ENCODE measurements around the gene WSCD1.

The WSCD1 gene

DNA sequence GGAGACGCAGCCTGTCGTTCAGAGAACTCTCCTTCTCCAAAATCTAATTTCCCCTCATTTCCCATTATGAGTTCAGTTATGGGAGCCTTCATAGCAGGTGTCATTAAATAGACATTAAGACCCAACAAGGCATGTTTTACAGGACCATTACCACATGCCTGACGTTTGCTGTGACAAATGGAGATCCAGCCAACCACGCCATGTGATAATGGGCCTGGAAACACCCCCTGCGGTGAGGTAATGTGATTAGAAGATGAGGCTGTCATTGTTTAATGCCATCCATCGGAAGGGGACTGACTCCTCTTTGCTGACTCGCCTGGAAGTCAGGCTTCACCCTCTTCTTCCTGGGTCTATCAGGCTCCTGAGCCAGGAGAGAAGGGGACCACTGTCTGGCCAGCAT lies 76.9 kb downstream of the WSCD1 start:
- in situ Hi-C loops (cut with MboI; ENCODE audit: low sequenced_read_pairs), result no loop called here

DNA sequence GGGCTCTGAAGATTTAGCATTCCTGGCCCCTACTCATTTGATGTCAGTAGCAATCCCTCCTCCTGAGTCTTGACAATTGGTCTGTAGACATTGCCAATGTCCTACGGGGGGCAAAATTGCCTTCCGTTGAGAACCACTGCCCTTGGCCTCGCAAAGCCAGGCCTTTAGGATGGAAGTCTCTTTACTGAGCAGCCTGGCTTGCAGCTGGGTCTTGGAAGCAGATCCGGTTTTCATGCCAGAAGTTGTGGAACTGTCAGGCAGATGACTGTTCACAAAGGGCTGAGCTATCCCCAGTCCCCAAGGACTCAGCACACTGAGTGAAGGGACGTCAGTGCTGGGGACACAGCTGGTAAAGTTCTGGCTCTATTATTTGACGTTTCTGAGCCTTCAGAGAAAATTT lies 83.2 kb downstream of the WSCD1 start:
- in situ Hi-C loops (cut with MboI; ENCODE audit: low sequenced_read_pairs), result no loop called here

DNA sequence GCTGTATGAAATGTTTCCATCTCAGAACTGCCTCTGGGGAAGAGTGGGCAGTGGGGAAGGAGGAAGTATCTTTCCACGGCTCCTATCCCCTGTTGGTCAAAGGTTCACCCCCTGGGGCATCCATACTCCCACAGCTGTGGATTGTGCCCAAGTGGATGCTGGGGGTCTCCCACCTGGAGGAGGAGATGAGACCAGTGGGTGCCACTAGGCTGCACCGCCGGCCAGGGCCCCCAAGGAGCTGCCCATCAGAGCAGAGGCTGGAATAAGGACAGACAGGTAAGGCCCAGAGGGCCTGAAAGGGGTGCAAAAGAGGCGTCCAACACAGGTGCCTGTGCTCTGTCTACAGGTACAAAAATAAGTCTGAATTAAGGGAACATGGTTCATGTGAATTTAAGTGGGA lies 87.5 kb downstream of the WSCD1 start:
- in situ Hi-C loops (cut with MboI; ENCODE audit: low sequenced_read_pairs), result no loop called here

DNA sequence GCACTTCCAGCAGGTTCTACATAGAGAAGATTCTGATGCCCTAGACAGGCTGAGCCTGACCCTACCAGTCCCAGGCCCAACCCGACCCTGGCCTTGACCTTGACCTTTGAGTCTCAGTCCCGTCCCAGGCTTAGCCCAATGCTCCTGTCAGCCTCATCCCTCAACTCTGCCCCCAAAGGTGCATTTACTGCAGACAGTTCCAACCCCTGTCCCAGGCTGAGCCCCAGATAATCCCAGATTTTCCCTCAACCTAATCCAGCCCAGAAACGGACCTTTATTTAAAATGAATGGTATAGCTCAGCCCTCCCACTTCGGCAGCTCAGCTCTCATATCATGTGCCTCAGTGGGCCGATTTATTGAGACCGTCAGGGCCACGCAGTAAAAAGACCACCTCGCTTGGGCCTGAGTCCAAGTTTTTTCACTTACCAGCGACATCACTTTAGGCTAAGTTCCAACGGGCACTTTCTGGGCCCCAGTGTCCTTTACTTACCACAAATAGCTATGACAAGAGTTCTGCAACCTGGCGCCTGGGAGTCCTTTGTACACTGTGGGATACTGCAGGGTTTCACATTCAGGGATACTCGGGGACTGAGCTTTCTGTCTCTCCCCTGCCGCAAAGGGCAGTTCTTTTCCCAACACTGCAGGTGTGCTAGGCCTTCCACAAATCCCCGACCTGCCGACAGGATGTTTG lies 89.5 kb downstream of the WSCD1 start:
- in situ Hi-C loops (cut with MboI; ENCODE audit: low sequenced_read_pairs), result no loop called here

DNA sequence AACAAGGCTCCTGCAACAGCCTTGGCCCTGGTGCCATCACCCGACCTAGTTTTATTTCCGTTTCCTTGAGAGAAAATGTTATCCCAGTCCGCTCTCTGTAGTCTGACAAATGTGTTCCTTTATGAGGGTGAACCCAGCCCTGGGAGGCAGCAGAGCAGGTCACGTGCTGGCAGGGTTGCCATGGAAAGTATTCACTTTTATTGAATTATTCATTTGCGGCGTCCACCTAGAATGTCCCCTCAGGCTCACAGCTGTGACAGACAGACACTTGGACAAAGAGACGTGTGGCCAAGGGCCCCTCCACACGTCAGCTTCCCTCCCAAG lies 90.0 kb downstream of the WSCD1 start:
- in situ Hi-C loops (cut with MboI; ENCODE audit: low sequenced_read_pairs), result no loop called here

DNA sequence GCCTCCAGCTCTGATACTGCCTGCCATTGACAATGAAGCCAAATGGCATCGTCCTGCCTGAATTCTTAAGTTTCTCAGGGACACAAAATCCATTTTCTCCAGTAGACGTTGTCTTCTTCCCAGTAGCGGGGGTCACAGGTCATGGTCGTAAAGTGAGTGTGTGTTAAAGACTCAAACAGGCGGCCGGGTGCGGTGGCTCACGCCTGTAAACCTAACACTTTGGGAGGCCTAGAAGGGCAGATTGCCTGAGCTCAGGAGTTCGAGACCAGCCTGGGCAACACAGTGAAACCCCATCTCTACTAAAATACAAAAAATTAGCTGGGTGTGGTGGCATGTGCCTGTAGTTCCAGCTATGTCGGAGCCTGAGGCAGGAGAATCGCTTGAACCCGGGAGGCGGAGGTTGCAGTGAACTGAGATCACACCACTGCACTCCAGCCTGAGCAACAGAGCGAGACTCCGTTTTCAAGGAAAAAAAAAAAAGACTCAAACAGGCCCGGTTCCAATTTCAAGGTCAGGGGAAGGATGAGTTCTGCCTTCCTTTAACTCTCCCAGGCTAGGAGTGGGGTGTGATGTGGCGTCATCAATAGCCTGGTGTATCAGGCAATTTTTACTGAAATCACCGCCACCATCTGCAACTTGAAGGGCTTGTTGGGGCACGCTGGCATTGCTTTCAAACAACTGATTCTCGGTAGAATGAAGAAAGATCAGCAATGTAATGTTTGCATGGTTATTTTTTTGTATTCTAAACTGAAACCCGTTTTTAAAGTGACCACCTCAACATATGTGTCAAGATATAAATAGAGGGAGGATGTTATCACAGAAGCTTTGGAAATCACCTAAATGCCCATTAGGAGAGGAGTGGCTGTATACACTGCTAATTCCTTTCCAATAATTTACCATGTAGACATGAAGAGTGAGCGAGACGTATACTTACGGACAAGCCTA lies 91.0 kb downstream of the WSCD1 start:
- in situ Hi-C loops (cut with MboI; ENCODE audit: low sequenced_read_pairs), result no loop called here

DNA sequence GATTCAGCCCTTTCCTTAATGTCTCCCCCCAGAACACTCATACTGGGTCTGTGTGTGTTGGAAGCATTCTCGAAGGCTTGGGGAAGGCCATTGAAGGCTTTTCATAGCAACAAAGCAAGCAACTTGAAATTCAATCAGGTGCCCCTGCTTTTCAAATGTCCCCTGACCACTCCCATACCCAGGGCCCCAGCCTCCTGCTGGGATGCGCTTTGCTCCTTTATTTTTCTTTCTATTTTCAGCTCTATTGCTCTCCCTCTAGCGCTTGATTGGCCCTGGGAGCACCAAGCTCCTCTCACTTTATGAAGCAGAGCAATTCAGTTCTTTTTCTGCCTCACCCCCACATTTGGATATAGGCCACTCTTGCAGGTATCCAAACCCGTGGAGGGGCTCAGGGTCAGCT lies 92.0 kb downstream of the WSCD1 start:
- in situ Hi-C loops (cut with MboI; ENCODE audit: low sequenced_read_pairs), result no loop called here

DNA sequence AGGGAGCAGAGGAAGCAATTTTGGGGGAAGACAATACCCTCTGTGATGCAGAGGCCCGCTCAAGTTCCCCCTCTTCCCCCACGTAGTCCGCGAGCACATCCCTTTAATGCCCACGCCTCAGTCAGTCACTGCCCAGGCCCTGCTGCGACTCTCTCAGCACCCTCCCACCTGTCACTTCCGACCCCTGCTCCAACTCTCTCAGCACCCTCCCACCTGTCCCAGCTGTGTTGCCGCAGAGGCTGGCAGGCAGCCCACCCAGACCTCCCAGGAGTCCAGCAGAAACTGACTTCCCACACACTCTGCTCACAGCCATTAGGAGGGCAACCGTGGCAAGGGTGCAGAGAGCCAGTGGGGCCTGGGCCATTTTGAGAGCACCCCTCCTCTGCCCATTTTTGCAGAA lies 92.7 kb downstream of the WSCD1 start:
- in situ Hi-C loops (cut with MboI; ENCODE audit: low sequenced_read_pairs), result no loop called here

DNA sequence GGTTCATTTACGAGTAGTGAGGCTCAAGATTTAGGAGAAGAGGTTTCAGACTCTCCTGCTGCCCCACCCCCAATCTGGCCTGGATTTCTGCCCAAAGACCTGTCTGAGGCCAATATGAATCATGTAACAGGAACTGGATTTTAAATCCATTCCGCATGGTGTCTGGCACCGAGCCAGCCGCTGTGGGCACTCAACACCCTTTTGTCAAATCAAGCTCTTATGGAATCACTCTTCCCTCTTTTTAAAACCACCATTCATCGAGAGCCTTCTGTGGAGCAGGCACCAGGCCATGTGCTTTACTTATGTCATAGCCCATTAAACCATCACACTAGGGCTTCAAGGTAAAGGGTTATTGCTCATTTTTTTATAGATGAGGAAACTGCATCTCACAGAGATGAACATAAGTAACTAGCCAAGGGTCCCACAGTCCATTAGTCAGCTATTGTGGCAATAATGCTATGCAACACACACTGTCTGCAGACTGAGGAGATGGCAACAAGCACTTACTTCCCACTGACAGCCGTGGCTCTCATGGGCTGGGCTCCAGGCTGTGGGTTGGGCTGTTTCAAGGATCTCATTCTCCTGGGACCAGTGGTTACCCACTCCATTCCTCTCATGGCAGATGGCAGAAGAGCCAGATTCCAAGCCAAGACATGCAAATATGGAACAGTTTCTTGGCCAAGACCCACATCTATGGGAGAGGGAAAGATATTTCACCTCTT lies 93.6 kb downstream of the WSCD1 start:
- in situ Hi-C loops (cut with MboI; ENCODE audit: low sequenced_read_pairs), result no loop called here

DNA sequence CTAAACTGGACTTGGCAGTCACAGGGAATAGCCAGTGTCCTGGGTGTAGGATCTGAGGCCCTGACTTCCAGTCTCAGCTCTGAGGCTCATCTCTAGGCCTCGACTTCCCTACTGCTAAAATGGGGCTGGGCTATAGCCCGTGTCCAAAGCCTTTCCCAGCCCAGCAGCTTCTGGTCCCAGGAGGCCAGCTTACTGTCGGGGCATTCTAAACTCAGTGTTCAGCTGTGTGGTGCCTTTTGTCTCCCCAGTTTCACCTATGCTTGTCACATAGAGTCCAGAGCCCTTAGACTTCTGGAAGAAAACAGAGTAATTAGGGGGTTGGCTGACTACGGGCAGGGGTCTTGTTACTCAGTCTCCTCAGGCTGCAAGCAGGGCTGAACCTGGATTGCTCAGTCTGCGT lies 94.8 kb downstream of the WSCD1 start:
- in situ Hi-C loops (cut with MboI; ENCODE audit: low sequenced_read_pairs), result no loop called here

DNA sequence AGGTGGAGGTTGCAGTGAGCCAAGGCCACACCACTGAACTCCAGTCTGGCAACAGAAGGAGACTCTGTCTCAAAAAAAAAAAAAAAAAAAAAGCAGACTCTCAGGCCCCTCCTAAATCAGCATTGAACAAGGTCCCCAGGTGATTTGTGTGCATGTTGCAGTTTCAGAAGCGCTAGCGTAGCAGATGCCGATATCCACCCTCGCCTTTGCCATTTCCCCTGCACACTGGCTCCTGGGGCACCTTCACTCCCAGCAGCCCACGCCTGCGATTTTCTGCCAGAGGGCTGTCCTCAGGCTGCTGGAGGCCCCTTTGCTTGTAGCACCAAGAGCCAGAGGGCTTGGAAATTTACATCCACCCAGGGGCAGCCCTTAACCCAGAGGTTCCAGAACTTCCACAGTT lies 95.6 kb downstream of the WSCD1 start:
- in situ Hi-C loops (cut with MboI; ENCODE audit: low sequenced_read_pairs), result no loop called here

DNA sequence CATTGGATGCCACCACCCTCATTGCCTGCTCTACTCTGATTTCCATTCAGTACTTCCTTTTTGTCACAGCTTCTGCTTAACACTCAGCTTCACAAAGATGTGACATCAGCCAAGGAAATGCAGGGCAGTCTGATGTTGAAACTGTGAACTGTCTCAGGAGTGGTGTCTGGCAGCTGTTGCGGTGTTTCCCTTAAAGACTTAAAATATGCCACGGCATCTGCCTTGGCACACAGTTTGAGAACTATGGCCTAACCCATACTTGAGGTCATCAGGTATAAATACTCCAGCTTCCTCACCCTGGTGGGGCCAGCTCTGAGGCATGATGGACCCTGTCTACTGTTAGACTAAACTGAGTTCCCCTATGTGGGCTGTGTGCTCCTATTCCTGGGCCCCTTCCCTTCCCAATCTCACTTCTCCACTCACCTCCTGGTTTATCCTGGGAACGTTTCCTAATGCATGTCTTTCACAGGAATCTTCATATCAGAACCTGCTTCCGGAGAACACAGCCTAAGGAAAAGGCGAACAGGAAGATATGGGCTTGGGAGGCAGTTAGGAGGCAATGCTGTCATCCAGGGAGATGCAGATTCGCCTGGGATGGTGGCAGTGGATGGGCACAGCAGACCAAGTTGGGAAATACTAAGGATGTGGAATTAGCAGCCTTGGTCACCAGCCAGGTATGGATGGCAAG lies 96.5 kb downstream of the WSCD1 start:
- in situ Hi-C loops (cut with MboI; ENCODE audit: low sequenced_read_pairs), result no loop called here

DNA sequence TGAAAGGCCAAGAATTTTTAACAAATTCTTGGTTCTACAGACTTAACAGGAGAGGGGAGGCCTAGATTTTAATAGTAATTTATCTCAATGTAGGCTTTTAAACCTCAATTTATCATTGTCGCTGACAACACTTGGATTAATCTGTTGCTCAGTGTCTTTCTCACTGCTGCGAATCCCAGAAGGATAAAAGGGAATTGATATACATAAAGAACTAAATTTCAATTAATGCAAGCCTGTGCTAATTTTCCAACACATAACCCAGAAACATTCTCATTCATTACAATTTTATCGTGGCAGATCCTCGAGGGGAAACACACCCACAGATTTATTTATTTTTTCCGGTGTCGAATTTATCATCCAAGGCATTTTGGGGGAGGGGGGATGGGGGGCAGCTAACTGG lies 98.1 kb downstream of the WSCD1 start:
- in situ Hi-C loops (cut with MboI; ENCODE audit: low sequenced_read_pairs), result no loop called here

DNA sequence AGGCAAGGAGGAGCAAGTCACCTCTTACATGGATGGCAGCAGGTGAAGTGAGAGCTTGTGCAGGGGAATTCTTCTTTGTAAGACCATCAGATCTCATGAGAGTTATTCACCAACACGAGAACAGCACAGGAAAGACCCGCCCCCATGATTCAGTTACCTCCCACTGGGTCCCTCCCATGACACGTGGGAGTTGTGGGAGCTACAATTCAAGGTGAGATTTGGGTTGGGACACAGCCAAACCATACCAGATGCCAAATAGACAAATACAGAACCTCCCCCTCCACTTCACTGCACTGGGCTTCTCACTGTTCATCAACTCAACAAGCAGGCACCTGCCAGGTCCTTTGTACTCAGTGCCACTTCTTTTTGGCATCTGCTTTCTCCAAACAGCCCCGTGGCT lies 100.2 kb downstream of the WSCD1 start:
- in situ Hi-C loops (cut with MboI; ENCODE audit: low sequenced_read_pairs), result no loop called here

DNA sequence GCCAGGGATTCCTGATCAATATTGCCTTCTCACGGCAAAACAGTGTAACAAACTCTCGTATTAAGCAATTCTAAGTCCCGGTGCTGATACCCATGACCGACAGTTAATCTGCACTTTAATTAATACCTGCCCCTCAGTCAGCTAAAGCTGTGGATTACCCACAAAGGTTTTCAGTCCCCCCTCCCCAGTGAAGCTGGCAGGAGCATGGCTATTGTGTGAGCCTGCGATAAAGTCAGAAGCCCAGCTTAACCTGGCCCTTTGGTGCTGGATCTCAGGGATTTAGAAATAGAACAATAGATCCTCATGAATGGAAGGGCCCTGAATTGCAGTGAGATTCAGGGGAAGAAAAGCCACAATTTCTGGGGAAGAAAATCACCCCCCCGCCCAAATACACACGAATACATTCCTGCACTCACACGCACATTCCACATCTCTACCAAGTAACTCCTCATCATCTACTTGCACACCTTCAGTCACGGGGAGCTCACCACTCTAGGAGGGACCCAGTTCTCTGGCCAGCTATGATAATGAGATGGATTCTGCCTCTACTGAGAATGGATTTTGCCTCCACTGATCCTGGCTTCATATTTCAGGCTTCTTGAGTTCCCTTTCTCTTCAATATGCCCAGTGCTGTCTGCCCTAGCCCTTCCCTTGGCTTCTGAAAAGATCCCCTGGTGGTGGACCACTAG lies 102.6 kb downstream of the WSCD1 start:
- in situ Hi-C loops (cut with MboI; ENCODE audit: low sequenced_read_pairs), result no loop called here

DNA sequence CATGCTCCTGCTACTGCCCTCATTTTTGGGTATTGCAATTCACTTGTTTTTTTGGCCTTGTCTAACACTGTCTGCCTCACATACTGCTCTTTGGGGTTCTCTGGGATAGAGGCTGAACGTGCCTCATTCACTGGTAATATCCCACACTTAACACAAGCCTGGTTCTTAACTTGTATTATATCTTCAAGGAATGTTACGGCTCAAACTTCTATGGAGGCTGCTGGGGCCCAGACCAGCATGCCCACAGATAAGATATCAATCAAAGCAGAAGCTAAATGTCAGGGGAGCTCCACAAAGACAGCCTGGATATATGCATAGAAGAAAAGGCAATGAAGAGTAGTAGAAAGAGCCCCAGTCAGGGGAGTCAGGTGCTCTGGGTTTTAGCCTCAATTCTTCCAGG lies 103.5 kb downstream of the WSCD1 start:
- in situ Hi-C loops (cut with MboI; ENCODE audit: low sequenced_read_pairs), result no loop called here
